ENCODE data around the gene PPP1R12A. TPM values are rescaled to one million over a fixed set of nuclear protein-coding genes. Genes with fewer than 3 reads are reported as not detected.
A peak's percentile ranks its signal among the peaks of the same experiment; 100 is the strongest.
"Not testable (repeated sequence)": the region's sequence is repeated elsewhere in the genome, so short reads cannot be mapped to it uniquely, and the experiment has no call there.

PPP1R12A gene
- total RNA-seq = 106 to 123 TPM (median 120 TPM) in 3 replicates

DNA sequence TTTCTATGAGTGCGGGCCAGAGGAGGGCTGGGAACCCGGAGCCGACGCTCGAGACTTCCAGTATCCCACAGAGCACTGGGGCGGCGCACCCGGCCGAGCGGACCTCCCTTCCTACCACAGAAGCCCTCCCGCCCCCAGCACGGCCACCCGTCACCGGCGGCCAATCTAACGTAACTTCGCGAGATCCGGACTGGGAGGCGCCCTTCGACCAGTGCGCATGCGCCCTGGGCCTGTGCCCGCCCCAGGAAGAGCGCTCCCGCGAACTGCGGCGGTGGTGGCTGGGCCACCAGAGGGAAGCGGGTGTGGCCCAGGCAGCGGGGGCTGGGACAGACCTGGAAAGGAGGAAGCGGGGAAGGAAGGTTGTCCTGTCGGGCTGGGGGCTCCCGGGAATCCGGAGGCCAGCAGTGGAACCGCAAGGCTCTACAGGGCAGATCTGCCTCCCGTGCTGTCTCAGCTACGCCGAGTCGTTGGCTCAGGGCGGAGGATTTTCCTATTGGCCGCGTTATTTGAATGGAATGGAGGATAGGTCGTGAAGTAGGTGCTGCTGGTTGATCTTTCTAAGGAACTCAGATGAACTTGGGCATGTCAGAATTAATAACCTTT is at the start of gene PPP1R12A:
Gene PPP1R12A, minus strand, starts transcription at position 77 of the 603 bp plus-strand sequence. CDS start 166 bp downstream, outside the sequence.
- H3K4me1 Mint-ChIP-seq = peaks cover 30% of the 10 kb centered on the region
- DNase-seq (ENCODE audit: low spot score in 2 of 2, unreplicated experiment in 2 of 2) = peak; percentile 93 to 96
- peaks cover under 1% of the 10 kb centered on the region for H3K9me3 Mint-ChIP-seq
- H3K27me3 Mint-ChIP-seq (ENCODE audit: low read depth) = no peaks in the 10 kb centered on the region
- no peaks in the 10 kb centered on the region for H3K36me3 Mint-ChIP-seq
- TF ChIP-seq CTCF (IDR thresholded peaks at IDR 0.05; ENCODE audit: unreplicated experiment) = no peak
- H3K27ac Mint-ChIP-seq = peak within 1 kb of the TSS; percentile 98
- peak within 1 kb of the TSS; percentile 95 for H3K4me3 Mint-ChIP-seq

- no peak overlapping the region for H3K4me3 Mint-ChIP-seq
- H3K27me3 Mint-ChIP-seq (ENCODE audit: low read depth) = peaks cover 1% of the 10 kb centered on the region
- no peaks in the 10 kb centered on the region for H3K36me3 Mint-ChIP-seq
- H3K9me3 Mint-ChIP-seq = no peaks in the 10 kb centered on the region
- H3K4me1 Mint-ChIP-seq = peaks cover 6% of the 10 kb centered on the region
- no peak for TF ChIP-seq CTCF (IDR thresholded peaks at IDR 0.05; ENCODE audit: unreplicated experiment)
- H3K27ac Mint-ChIP-seq = no peak overlapping the region
- no peak for DNase-seq (ENCODE audit: low spot score in 2 of 2, unreplicated experiment in 2 of 2)
These were observed 49.2 kb upstream of the PPP1R12A start for GRCh38 chr12:79983986-79984620.

GRCh38 chr12:79983492-79983891 is 48.6 kb upstream of the PPP1R12A start:
- Mint-ChIP-seq H3K4me1 (peaks cover 6% of the 10 kb centered on the region), H3K36me3 (no peaks in the 10 kb centered on the region), H3K27me3 (ENCODE audit: low read depth) (peaks cover 1% of the 10 kb centered on the region), H3K27ac (no peak overlapping the region), H3K4me3 (no peak overlapping the region), H3K9me3 (no peaks in the 10 kb centered on the region)
- no peak for TF ChIP-seq CTCF (IDR thresholded peaks at IDR 0.05; ENCODE audit: unreplicated experiment)
- DNase-seq (ENCODE audit: low spot score in 2 of 2, unreplicated experiment in 2 of 2) = no peak

DNA sequence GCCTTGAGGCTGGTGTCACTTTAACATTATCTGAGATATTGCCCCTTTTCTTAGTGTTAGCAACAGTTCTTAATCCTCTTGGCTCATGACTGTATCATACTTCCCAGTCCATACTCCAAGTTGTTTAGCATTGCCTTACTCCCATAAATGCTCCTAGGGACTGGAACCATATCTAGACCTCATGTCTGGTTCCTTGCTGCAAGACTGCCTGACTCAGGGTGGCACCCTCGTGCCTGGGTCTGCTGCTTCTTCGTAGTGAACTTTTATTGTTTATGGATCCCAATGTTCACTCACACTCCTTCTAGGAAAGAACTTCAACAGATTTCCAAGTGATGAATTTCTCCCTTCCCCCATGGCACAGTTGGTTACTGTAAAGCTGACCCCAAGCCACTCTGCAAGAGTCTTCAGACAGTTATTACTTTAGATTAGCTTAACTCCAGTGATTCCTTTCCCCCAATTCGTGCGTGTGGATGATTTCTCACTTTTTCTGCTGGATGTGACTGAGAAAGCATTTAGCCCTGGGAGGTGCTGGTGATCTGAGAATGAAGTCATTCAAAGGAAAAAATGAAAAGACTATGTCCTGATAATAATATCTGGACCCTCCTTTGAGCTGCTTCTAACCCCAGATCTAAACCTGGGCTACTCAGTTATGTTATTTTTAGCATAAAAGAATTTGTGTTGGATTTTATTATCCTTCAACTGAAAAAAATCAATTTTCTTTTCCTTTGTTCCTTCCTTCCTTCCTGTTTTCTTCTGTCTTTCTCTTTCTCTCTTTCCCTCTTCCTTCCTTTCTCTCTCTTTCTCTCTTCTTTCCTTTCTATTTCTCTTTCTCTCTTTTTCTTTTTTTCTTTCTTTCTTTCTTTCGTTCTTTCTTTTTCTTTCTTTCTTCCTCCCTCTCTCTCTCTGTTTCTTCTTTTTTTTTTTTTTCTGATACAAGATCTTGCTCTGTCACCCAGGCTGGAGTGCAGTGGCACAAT is 47.5 kb upstream of the PPP1R12A start:
- DNase-seq (ENCODE audit: low spot score in 2 of 2, unreplicated experiment in 2 of 2) = no peak
- H3K4me1 Mint-ChIP-seq = peaks cover 9% of the 10 kb centered on the region
- peaks cover 1% of the 10 kb centered on the region for H3K27me3 Mint-ChIP-seq (ENCODE audit: low read depth)
- H3K4me3 Mint-ChIP-seq = no peak overlapping the region
- no peaks in the 10 kb centered on the region for H3K9me3 Mint-ChIP-seq
- no peaks in the 10 kb centered on the region for H3K36me3 Mint-ChIP-seq
- no peak overlapping the region for H3K27ac Mint-ChIP-seq
- TF ChIP-seq CTCF (IDR thresholded peaks at IDR 0.05; ENCODE audit: unreplicated experiment) = no peak

GRCh38 chr12:79978692-79979091 is 43.8 kb upstream of the PPP1R12A start:
- no peak for DNase-seq (ENCODE audit: low spot score in 2 of 2, unreplicated experiment in 2 of 2)
- H3K36me3 Mint-ChIP-seq = no peaks in the 10 kb centered on the region
- H3K27me3 Mint-ChIP-seq (ENCODE audit: low read depth) = peaks cover 3% of the 10 kb centered on the region
- no peak overlapping the region for H3K4me3 Mint-ChIP-seq
- no peak overlapping the region for H3K27ac Mint-ChIP-seq
- TF ChIP-seq CTCF (IDR thresholded peaks at IDR 0.05; ENCODE audit: unreplicated experiment) = no peak
- no peaks in the 10 kb centered on the region for H3K9me3 Mint-ChIP-seq
- peaks cover 3% of the 10 kb centered on the region for H3K4me1 Mint-ChIP-seq

- not testable (repeated sequence) for H3K27me3 Mint-ChIP-seq (ENCODE audit: low read depth); H3K9me3 Mint-ChIP-seq; H3K4me3 Mint-ChIP-seq; H3K36me3 Mint-ChIP-seq; H3K27ac Mint-ChIP-seq; DNase-seq (ENCODE audit: low spot score in 2 of 2, unreplicated experiment in 2 of 2); H3K4me1 Mint-ChIP-seq
These were observed 43.1 kb upstream of the PPP1R12A start for GRCh38 chr12:79977856-79978460.
